NCI-H187 treated with DMSO at 0.1 percent for 48 hours (cell line): ENCODE results near the gene GHRL.

Experiments used
- DNase-seq: peaks from one replicate; lab custom pipeline; 2025; lab: John Stamatoyannopoulos, UW

The GHRL gene

GRCh38 chr3:10292505-10293419, at the start of gene GHRL:
Gene GHRL (minus strand): TSS chr3:10292947. CDS start chr3:10290180, 2,767 bp downstream.
- no peak for DNase-seq

DNA sequence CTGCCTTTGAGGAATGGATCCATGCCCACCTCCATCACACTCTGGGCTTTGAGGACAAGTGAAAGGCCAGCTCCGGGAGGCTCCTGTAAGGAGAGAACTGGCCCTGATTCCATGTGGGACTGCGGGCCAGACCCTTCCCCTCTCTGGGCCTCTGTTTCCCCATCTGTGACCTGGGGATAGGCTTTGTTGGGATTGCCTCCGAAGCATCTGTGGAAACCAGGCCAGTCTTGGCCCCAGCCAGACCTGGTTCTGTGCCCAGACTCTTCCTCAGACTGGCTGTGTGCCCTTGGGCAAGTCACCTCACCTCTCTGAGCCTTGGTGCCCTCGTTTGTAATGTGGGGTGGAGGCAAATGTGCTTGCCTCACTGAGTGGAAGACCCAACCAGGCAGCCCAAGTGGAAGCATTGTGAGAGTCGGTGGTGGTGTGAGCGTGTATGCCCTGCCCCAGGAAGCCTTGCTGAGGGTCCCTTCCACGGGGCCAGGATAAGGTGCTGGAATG, 49.2 kb upstream of the GHRL start:
- DNase-seq: no peak

DNA sequence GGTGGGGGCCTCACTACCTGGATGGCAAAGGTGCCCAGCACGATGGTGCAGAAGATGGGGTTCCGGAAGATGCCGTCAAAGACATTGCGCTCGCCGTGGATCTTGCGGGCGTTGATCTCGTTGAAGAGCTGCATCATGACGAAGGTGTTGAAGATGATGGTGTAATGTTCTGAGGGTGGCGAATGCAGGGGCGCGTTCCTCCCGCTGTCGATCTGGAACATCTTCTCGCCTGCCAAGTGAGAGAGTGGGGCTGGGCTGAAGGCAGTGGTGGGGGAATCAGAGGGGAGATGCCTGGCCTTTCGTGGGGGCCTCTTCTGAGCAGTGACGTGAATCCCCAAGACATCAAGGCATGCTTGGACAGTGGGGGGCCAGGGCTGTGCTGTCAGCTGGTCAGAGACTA, 47.7 kb upstream of the GHRL start:
- DNase-seq: no peak

GRCh38 chr3:10340046-10340445, 47.3 kb upstream of the GHRL start:
- DNase-seq: no peak

DNA sequence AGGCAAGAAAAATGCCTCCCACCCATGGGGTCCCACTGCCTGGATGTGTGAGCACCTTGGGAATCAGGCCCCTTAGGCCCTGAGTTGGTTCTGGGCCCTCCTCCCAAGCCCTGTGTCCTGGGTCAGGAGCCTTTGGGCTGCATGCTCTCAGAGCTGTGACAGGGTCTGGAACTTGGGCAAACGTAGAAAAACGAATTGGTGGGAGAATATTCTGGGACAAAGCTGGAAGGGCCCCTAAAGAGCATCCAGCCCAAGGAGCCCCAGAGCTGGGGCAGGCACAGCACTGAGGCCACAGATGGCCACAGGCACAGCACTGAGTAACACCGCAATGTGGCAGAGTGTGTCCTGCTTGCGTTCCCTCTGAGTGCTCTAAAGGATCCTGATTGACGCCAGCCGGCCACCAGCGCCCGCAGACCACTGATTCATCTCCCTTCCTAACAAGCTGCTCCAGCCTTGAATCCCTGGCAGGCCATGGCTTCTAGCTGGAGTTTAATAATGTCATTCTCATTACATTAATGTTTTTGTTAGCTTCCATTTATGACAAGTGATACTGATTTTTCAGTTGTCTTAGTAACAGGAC, 46.7 kb upstream of the GHRL start:
- no peak for DNase-seq

DNA sequence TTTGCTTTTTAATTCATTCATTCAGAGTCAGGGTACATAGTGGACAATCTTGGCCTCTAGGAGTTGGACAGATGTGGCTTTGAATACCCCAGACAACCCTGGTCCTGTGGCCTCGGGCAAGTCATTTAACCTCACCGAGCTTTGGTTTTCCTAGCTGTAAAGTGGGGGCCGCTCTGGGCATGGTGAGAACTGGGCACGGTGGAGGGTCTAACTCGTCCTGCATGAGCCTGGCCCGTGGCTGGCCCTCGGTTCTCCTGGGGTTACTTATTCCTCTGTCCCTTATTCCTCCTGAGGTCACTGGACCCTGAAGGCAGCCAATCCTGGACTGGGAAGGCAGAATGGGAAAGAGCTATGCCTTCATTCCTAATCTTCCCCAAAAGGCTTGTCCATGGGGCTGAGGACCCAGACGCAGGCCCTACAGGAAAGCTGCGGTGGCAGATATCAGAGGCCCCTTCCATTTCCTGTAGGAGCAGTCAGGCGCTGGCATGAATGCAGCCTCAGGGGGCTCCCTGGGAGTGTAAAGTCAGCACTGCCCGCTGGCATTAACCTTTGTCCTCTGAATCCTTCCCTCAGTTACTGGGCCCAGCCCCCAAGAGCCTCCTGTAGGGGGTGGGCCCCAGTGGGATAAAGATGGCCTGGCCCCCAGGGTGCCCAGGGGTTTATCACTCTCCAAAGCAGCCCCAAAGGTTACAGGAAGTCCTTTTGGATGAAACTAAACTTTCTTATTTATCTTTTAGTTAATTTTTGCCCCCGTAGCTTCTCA, 46.0 kb upstream of the GHRL start:
- no peak for DNase-seq

DNA sequence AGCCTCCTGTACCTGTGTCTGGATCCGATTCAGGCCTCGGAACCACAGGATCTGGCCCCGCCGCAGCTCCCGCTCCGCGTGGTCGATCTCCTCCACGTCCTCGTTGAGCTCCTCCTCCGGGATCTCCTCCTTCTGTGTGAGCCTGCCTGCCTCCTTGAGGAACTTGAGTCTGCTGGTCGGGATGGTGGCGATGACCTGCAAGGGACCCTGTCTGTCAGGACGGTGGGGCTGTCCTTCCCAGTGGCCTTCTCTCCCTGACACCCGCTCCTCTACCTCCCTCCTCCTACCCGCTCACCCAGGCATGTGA, 45.4 kb upstream of the GHRL start:
- DNase-seq: no peak

GRCh38 chr3:10337323-10338163, 44.8 kb upstream of the GHRL start:
- DNase-seq: no peak

GRCh38 chr3:10336761-10337160, 44.0 kb upstream of the GHRL start:
- DNase-seq: no peak

DNA sequence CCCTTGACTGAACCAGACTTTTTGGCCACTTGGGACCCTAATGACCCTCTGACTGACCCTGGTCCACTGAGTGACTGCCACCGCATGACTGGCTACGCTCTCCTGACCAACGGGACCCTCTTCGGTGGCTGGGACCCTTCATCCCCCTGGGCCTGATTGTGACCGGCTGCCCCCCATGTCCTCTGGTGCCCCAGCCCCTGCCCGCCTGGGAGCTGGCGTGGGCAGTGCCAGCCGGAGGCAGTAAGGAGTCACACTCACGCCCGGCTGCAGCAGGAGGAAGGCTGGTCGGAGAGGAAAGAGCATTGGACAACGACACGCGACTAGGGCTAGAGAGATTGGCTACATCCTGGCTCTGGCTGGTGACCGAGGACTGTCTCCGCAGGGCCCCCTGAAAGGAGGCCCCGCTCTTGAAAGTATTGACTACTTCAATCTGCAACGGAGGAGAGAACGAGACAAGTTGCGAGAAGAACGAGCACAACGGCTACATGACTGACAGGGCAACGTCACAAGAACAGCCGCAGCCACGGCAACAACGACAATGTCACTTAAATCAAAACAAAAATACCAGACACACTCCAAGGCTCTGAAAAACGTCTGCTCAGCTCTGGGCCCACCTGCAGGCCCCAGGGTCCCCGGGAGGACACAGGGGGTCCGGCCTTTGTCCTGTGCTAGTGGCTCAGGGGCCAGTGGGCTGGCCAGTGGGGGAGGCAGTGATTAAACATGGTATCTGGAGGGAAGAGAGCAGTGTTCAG, 43.3 kb upstream of the GHRL start:
- no peak for DNase-seq

- no peak for DNase-seq
Observed at GRCh38 chr3:10335190-10335738, 42.5 kb upstream of the GHRL start.

GRCh38 chr3:10334459-10334858, 41.7 kb upstream of the GHRL start:
- DNase-seq: no peak

- no peak for DNase-seq
Observed at GRCh38 chr3:10334042-10334441, 41.3 kb upstream of the GHRL start.

DNA sequence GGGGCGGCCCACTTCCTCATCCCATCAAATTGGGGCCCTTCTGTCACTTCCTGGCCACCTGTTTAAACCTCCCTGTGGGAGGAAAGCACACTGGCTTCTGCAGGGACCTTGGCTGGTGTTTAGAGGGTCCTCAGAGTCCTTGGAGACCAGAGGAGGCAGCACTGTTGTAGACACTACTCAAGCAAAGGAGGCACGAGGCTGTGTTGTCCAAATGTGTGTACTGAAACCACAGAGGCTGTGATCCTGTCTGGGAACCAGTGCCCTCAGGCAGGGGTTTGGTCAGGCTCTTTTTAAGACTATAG, 40.6 kb upstream of the GHRL start:
- DNase-seq: no peak

GRCh38 chr3:10332481-10333348, 40.0 kb upstream of the GHRL start:
- no peak for DNase-seq

DNA sequence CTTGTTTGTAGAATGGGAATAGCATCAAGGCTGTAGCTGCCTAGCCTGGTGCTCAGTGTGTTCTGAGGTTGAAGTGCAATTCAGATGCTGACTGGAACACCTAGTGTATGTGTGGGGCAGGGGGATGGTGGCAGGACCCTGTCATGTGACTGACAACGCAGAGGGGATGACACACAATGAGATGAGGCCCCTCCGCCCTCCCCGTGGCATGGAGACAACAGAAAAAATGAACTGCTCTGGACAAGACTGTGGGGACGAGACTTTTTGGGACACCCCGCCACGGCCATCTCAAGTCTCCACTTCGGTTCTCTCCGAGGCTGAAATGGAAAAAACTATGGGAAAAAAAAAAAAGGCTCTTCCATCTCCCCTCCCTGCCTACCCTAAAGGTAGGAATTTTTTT, 38.6 kb upstream of the GHRL start:
- DNase-seq: no peak

DNA sequence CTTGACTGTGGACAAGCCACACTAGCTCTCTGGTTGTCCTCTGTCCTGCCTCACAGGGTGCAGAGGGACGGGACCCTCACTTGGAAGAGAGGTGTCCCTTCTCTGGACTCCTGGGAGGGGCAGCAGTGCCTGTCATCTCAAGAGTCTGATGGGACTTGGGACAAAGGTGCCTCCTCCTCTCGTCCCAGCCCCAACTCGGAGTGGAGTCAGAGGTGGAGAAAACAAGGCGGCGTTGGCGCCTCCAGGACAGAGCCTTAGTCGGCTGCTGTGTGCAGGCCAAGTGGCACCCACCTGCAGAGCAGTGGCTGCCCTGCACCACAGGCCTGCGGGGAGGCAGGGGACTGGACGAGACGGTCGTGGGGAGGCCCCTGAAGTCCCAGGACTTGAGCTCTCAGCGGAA, 37.6 kb upstream of the GHRL start:
- no peak for DNase-seq

- DNase-seq: no peak
Observed at GRCh38 chr3:10329495-10330015, 36.8 kb upstream of the GHRL start.

GRCh38 chr3:10328460-10329071, 35.8 kb upstream of the GHRL start:
- DNase-seq: no peak
